Measurements from ENCODE around the gene PRMT3. TPM values are rescaled to one million over a fixed set of nuclear protein-coding genes. Genes with fewer than 3 reads are reported as not detected.

Gene PRMT3
- total RNA-seq, 1 experiment from 2014 or later, result 26.4 TPM

DNA sequence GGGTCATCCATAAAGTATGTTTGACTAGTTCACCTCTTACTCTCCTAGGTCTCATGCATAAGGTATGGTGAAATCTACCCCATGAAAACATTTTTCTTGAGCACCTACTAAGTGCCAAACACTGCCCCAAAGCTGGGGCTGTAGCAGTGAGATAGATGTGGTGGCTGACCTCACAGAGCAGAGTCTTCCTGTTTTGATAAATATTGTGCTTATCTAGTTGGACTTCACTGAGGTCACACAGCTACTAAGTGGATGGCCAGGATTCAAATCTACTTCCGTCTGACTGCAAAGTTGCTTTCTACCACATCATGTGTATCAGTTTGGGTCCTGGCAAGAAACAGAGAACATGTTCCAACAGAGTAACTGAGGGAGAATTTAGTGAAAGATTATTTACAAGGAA is 30.4 kb upstream of the PRMT3 start:
- Histone ChIP-seq H3K27me3 (replicated peaks; ENCODE audit: insufficient read depth, low read depth, low read length, poor library complexity) (no peaks in the 10 kb centered on the region), H3K9me3 (ENCODE audit: low read depth, low read length, poor library complexity, severe bottlenecking) (no peaks in the 10 kb centered on the region), H3K27ac (ENCODE audit: low read depth, low read length, poor library complexity, severe bottlenecking) (no peak overlapping the region), H3K4me1 (ENCODE audit: insufficient read depth, low read length, poor library complexity, severe bottlenecking) (no peaks in the 10 kb centered on the region), H3K4me3 (ENCODE audit: low read depth, low read length, poor library complexity, severe bottlenecking) (no peak overlapping the region), H3K36me3 (ENCODE audit: insufficient read depth, low read length, poor library complexity, severe bottlenecking) (no peaks in the 10 kb centered on the region)
- ChIA-PET CTCF (no interaction called here), POLR2A (ENCODE audit: low non-redundant PET) (no interaction called here)
- TF ChIP-seq CTCF (conservative IDR thresholded peaks at IDR 0.05; ENCODE audit: low read depth, low read length) (no peak), EZH2 (IDR thresholded peaks at IDR 0.05; ENCODE audit: borderline replicate concordance, low read depth, low read length, poor library complexity, severe bottlenecking) (no peak)
- intact Hi-C loops (cut with micrococcal nuclease; ENCODE audit: unreplicated experiment), result no loop called here
- no peak for DNase-seq (ENCODE audit: low spot score)
- no TSS peak for BruUV-seq (replicated peaks)

GRCh38 chr11:20360650-20361049 is 26.9 kb upstream of the PRMT3 start:
- intact Hi-C loops (cut with micrococcal nuclease; ENCODE audit: unreplicated experiment), result no loop called here
- no peak for DNase-seq (ENCODE audit: low spot score)
- no TSS peak for BruUV-seq (replicated peaks)
- ChIA-PET POLR2A (ENCODE audit: low non-redundant PET) (no interaction called here), CTCF (no interaction called here)
- Histone ChIP-seq H3K9me3 (ENCODE audit: low read depth, low read length, poor library complexity, severe bottlenecking) (no peaks in the 10 kb centered on the region), H3K4me1 (ENCODE audit: insufficient read depth, low read length, poor library complexity, severe bottlenecking) (no peaks in the 10 kb centered on the region), H3K4me3 (ENCODE audit: low read depth, low read length, poor library complexity, severe bottlenecking) (no peak overlapping the region), H3K36me3 (ENCODE audit: insufficient read depth, low read length, poor library complexity, severe bottlenecking) (no peaks in the 10 kb centered on the region), H3K27me3 (replicated peaks; ENCODE audit: insufficient read depth, low read depth, low read length, poor library complexity) (no peaks in the 10 kb centered on the region), H3K27ac (ENCODE audit: low read depth, low read length, poor library complexity, severe bottlenecking) (no peak overlapping the region)
- TF ChIP-seq EZH2 (IDR thresholded peaks at IDR 0.05; ENCODE audit: borderline replicate concordance, low read depth, low read length, poor library complexity, severe bottlenecking), result no peak
- TF ChIP-seq CTCF (conservative IDR thresholded peaks at IDR 0.05; ENCODE audit: low read depth, low read length), result no peak

- BruUV-seq (replicated peaks), result no TSS peak
- Histone ChIP-seq H3K4me3 (ENCODE audit: low read depth, low read length, poor library complexity, severe bottlenecking) (no peak overlapping the region), H3K27me3 (replicated peaks; ENCODE audit: insufficient read depth, low read depth, low read length, poor library complexity) (no peaks in the 10 kb centered on the region), H3K27ac (ENCODE audit: low read depth, low read length, poor library complexity, severe bottlenecking) (no peak overlapping the region), H3K36me3 (ENCODE audit: insufficient read depth, low read length, poor library complexity, severe bottlenecking) (no peaks in the 10 kb centered on the region), H3K4me1 (ENCODE audit: insufficient read depth, low read length, poor library complexity, severe bottlenecking) (no peaks in the 10 kb centered on the region), H3K9me3 (ENCODE audit: low read depth, low read length, poor library complexity, severe bottlenecking) (no peaks in the 10 kb centered on the region)
- intact Hi-C loops (cut with micrococcal nuclease; ENCODE audit: unreplicated experiment), result no loop called here
- CTCF ChIA-PET, result no interaction called here
- no peak for TF ChIP-seq CTCF (conservative IDR thresholded peaks at IDR 0.05; ENCODE audit: low read depth, low read length)
- no peak for TF ChIP-seq EZH2 (IDR thresholded peaks at IDR 0.05; ENCODE audit: borderline replicate concordance, low read depth, low read length, poor library complexity, severe bottlenecking)
- no peak for DNase-seq (ENCODE audit: low spot score)
- POLR2A ChIA-PET (ENCODE audit: low non-redundant PET), result no interaction called here
Observed at GRCh38 chr11:20362481-20362880, 25.0 kb upstream of the PRMT3 start.
